NCI-H82 (cell line): ENCODE results near the gene TTYH2.

Experiments used
- DNase-seq: peaks from one replicate; lab custom pipeline; 2025; lab: John Stamatoyannopoulos, UW

TTYH2 gene

DNA sequence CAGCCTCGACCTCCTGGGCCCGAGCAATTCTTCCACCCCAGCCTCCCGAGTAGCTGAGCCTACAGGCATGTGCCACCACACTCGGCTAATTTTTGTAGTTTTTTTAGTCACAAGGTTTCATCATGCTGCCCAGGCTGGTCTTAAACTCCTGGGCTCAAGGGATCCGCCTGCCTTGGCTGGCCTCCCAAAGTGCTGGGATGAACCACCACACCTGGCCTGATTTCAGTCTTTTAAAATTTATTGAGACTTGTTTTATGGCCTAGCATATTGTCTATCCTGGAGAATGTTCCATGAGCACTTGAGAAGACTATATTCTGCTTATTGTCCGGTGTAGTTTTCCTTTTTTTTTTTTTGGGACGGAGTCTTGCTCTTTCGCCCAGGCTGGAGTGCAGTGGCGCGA, 79.1 kb downstream of the TTYH2 start:
- no peak for DNase-seq

DNA sequence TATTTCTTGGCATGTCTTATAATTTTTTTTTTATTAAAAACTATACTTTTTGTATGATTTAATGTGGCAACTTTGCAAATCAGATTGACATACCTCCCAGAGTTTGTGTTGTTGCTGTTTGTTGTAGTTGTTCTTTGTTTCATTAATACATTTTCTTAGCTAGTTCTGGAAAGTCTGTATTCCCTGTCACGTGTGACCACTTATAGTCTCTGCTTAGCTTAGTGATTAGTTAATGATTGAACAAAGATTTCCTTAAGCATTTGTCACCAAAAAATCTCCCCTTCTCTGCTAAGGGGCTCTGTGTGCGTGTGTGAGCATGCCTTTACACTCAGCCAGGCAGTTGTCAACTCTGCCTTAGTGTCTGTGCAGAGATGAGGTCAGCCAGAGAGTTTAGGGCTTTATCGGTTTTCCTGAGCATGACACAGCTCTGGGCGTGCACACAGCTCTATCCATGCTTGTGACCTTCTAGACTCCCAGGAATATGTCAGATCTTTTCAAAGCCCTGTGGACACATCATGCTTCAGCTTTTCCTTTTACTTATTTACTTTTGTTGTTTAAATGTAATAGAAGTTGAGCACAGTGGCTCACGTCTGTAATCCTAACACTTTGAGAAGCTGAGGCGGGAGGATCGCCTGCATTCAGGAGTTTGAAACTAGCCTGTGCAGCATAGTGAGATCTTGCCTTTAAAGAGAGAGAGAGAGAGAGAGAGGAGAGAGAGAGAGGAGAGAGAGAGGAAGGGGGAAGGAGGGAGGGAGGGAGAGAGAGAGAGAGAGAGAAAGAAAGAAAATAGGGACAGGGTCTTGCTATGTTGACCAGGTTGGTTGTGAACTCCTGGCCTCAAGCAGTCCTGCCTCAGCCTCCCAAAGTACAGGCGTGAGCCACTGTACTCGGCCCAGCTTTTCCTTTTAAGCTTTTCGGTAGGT, 82.5 kb downstream of the TTYH2 start:
- DNase-seq: no peak

DNA sequence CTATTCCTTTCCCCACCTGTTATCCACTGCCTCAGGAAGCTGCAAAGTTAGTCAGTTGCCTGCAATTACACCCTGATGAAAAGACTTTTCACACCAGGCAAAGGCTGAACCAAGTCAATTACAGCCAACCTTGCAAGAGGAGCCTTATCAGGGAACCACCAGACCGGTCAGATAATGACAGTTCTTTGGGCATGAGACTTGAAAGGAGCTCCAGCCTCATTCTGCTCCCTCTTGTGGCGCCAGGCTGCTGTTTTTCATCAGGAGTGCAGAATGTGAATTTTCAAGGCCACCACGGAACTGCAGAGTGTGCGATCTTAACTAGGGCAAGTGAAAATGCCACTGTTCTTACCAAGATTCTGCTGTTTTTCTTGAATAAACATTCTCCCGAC, 83.2 kb downstream of the TTYH2 start:
- DNase-seq: peak; percentile 78

DNA sequence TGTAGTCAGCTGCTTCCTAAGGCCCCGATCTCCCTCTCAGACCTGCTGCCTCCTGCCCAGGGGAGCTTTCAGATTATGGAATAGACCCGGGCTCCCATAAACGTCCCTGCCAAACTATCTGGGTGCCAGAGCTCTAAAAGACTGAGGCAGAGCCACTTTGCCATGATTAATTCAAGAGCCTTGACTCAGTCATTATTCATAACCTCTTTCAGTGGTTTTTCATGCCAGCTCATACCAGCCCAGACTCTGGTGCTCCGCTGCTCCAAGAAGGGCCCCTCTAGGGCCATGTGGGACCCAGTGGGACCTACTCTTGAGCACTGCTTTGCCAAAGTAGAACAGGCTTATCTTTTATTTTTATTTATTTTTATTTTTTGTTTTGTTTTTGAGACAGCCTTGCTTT, 84.6 kb downstream of the TTYH2 start:
- DNase-seq: no peak

DNA sequence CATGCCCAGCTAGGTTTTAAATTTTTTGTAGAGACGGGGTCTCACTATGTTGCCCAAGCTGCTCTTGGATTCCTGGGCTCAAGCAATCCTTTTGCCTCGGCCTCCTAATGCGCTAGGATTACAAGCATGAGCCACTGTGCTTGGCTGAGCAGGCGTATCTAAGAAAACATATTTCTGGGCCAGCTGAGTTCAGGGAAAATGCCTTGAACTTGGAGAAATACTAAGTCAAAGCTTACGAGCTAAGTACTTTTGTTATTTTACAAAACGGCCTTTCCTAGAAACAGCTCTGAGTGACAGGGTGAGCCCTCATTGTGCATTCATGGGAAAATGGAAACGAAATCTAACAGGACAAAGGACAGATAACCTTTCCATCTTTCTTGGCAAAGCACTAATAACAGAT, 85.4 kb downstream of the TTYH2 start:
- no peak for DNase-seq

DNA sequence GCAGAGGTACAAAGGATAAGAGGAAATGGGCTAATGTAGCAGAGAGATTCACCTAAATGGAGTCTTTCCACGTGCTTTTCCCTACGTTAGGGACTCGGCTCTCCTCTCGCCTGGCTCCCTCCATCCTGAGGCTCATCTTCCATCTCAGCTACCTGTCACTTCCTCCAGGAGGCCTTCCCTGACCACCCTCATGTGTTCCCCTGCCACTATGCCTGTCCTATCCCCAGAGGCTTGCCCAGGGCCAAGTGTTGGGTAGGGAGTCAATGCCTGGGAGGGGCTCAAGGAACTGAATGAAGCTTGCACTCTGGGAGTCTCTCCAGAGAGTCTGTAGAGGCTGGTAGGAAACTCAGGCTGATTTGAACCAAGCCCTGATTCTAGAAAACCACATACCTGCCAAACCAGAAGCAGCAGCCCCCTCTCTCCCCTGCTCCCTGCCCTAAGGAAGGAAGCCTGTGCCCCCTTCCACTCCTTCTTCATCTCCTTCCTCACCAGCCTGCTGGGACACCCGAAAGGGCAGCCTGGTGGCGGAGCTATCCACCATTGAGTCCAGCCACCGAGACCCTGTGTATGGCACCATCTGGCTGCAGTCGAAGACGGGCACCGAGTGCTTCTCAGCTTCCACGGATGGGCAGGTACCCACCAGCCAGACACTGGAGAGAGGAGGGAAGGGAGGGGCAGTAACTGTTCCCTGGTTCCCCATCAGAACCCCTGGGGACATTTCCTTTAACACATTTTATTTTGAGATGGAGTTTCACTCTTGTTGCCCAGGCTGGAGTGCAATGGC, 86.0 kb downstream of the TTYH2 start:
- DNase-seq: no peak

DNA sequence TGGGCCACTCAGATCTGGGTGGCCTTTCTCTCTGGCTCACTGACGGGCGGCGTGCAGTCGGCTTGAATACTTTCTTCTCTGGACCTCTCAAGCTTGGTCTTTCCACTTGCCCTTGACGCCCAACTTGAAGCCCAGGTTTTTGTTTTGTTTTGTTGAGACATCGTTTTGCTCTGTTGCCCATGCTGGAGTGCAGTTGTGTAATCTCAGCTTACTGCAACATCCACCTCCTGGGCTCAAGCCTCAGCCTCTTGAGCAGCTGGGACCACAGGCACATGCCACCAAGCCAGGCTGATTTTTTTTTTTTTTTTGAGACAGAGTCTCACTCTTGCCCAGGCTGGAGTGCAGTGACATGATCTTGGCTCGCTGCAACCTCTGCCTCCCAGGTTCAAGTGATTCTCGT, 89.9 kb downstream of the TTYH2 start:
- DNase-seq: no peak

DNA sequence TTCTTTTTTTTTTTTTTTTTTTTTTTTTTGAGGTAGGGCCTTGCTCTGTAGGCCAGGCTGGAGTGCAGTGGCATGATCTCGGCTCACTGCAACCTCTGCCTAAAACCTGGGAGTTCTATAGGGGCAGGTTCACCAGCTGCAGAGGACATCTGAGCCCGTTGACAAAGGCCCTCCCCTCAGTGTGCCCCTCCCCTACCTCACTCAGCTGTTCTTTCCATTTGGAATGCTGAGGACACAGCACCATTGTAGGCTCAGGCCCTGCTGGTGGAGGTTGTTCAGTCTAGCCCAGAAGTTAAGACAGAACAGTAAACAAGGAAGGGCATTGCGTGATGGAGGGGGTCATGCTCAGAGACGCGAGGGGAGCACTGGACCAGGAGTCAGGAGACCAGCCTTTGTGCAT, 90.8 kb downstream of the TTYH2 start:
- DNase-seq: peak; percentile 21

DNA sequence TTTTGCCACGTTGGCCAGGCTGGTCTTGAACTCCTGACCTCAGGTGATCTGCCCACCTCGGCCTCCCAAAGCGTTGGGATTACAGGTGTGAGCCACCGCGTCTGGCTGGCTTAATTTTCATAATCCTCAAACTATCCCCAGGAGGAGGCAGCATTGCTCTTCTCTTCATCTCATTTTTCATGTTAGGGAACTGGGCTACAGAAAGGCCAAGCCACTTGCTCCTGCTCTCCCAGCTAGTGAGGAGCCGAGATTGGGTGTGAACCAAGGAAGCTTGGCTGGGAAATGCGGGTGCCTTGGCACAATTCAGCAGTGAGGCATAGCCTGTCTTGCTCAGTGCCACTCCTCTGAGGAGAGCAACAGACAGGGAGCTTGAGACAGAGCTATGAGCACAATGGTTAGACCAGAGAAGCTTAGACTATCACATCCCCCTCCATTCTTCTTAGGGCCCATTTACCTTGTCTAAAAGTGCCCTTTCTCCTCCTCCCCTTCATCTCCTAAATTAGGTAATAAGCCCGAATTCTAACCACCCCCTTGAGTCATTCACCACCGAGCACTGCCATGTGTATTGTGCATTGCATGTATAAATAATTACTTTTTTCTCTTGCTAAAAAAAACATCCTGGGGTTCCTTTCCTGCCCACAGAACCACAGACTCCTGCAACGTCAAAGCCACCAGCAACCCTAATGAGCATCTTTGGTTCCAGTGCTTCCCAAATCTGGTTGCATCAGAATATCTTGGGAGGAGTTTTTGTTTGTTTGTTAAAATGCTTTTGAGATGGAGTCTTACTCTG, 92.7 kb downstream of the TTYH2 start:
- DNase-seq: peak; percentile 75

DNA sequence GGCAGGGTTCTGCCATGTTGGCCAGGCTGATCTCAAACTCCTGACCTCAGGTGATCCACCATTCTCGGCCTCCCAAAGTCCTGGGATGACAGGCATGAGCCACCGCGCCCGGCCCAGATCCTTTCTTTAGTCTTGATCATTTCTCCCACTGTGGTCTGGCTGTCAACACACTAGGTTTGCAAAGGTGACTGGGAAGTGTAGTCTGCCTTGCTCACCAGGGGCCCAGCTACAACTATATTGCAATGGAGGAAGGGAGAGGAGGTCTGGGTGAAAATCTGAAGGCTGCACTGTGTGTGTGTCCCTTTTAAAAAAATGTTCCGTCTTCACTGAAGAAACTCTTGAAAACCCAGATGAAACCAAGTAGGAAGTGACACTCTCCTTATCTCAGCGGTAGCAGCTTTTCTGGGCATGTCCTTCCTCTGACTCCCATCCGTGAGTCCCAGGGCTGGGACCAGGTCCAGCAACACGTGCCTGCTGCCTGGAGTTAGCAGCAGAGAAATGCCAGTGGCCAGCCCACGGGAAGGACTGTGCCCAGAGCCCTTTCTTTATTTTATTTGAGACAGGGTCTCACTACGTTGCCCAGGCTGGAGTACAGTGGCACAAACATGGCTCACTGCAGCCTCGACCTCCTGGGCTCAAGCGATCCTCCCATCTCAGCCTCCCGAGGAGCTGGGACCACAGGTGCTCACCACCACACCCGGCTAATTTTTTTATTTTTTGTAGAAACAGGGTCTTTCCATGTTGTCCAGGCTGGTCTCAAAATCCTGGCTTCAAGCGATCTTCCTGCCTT, 94.8 kb downstream of the TTYH2 start:
- no peak for DNase-seq

DNA sequence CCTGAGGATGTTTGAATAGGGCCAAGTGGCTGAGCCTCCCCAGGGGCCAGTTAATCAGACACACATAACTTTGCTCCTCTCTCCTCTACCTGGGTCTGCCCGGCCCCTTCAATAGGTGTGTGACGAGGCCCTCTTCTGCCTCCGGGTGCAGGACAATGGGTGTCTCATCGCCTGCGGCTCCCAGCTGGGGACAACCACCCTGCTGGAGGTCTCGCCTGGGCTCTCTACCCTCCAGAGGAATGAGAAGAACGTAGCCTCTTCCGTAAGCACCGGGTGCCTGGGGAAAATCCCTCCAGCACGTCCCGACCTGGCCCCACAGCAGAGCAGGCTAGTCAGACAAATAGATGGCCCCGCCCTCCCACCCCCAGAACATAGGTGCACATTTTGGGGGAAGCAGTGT, 96.5 kb downstream of the TTYH2 start:
- DNase-seq: no peak
